Measurements from ENCODE around the gene HDAC11.
"Not testable (repeated sequence)": the region's sequence is repeated elsewhere in the genome, so short reads cannot be mapped to it uniquely, and the experiment has no call there.

The HDAC11 gene

DNA sequence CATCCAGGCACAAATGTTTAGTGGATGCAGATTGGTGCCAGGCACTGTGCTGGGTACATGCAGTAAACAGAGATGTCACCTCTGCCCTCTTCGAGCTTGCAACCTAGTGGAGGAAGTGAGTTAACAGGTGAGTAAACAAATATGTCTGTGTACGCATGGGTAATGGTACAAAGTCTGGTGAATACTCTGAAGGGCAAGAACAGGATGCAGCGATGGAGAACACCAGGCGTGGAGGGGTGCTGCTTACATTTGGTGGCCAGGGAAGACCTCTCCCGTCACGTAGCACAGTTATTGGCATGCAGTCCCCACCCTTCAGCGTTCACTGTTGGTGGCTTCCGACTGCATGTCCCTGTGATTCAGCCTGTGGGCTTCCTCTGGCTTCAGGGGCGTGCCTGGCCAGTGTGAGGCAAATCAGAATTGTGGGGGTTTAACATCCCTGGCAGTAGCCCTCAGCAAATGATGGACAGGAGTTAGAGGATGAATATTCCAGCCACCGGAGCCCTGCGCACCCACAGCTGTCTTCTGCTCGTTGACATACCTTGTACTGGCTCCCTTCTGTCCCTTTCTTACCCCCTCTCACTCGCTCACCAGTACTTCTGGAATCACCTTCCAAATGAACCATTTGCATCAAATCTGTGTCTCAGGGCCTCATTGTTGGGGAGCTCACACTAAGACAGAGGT lies 9.1 kb upstream of the HDAC11 start:
- DNase-seq = no peak

DNA sequence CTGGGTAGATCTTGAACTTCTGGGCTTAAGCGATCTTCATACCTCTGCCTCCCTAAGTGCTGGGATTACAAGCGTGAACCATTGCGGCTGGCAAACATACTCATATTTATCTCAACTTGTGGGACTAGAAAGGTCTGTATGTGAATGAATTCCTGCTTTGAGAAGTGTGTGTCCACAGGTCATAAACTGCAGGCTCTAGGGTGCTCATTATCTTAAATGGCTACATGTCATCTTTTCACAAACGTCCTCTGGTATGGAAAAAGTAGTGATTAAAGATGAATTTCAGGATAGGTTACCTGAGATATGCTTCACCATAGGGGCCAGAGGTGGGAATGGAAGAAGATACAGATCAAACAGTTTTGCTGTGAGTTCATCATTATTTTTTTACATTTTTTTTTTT lies 7.8 kb upstream of the HDAC11 start:
- DNase-seq = no peak

- DNase-seq = no peak
These were observed 7.1 kb upstream of the HDAC11 start for GRCh38 chr3:13473020-13473419.

DNA sequence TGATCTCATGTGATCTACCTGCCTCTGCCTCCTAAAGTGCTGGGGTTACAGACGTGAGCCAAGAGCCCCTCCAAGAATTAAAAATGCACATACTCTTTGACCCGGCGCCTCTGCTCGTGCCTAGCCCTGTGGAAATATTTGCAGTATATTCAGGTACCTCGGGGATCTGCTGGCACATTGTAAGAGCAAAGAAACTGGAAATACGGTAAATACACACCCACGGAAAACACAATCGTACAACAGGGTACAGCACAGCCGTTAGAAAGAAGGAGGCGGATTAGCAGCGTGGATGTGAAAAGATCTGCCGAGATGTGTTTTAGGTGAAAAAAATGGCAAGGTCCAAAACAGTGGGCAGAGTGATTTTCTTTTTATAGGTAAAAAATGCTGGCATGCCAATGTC lies 6.1 kb upstream of the HDAC11 start:
- no peak for DNase-seq

DNA sequence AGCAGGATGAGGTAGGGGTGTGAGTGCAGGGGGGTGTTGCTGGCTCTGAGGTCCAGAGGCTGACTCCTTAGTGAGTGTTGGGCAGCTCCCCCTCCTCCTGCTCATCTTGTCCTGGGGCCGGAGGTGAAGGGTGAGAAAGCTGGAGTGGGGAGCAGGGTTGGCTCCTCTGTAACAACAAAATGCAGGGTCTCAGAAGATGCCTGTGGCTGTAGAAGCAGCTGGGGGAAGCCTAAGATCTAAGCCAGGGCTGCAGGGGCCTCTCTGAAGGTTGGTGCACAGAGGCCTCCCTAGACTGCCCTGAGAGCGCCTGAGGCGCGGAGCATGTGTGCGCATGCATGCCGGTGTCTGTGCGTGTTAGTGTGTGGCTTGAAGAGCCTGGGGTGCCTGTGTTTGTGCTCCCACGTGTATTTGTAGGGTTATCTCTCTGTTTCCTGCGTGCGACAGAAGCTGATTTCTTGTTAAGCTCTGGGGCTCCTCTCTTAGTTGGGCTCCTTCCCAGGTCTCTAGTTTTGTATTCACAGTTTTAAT lies 5.3 kb upstream of the HDAC11 start:
- DNase-seq = no peak

GRCh38 chr3:13475871-13476590 lies 4.1 kb upstream of the HDAC11 start:
- no peak for DNase-seq

- no peak for DNase-seq
These were observed 2.2 kb upstream of the HDAC11 start for GRCh38 chr3:13477943-13478342.

GRCh38 chr3:13479332-13479581 lies 849 bp upstream of the HDAC11 start:
- DNase-seq = no peak

- peak; percentile 38 for DNase-seq
These were observed 523 bp downstream of the HDAC11 start for GRCh38 chr3:13480340-13481318.

- no peak for DNase-seq
These were observed 2.1 kb downstream of the HDAC11 start for GRCh38 chr3:13482106-13482690.

DNA sequence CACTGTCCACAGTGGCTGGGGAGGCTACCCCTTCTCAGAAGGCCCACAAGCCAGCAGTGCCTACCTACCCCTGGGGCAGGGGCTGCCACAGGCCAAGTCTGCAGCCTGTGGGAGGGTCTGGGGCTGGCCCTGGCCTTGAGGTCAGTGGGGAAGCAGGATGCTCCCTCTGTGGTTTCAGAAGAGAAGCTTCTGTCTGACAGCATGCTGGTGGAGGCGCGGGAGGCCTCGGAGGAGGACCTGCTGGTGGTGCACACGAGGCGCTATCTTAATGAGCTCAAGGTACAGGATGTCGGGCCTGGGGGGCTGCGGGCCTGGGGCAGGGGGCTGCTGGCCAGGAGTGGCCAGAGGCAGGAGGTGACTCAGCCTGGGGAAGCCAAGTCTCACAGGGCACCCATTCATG lies 3.2 kb downstream of the HDAC11 start:
- no peak for DNase-seq

DNA sequence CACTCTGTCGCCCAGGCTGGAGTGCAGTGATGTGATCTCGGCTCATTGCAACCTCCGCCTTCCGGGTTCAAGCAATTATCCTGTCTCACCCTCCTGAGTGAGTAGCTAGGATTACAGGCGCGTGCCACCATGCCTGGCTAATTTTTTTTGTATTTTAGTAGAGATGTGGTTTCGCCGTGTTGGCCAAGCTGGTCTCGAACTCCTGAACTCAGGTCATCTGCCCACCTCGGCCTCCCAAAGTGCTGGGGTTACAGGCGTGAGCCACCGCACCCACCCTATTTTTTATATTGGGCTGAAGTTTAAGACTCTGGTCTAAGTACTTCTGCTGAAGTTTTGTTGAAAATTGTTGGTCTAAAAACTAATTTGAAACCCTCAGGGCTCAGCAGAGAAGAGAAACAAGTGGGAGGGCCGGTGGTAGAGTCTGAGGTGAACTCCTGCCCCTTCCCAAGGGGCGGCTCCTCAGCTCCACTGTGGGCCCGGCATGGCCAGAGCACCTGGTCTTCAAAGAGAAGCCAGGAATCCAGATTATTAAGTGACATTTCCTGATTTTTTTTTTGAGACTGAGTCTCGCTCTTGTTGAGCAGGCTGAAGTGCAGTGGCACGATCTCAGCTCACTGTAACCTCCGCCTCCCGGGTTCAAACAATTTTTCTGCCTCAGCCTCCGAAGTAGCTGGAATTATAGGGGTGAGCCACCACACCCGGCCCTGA lies 4.0 kb downstream of the HDAC11 start:
- no peak for DNase-seq

DNA sequence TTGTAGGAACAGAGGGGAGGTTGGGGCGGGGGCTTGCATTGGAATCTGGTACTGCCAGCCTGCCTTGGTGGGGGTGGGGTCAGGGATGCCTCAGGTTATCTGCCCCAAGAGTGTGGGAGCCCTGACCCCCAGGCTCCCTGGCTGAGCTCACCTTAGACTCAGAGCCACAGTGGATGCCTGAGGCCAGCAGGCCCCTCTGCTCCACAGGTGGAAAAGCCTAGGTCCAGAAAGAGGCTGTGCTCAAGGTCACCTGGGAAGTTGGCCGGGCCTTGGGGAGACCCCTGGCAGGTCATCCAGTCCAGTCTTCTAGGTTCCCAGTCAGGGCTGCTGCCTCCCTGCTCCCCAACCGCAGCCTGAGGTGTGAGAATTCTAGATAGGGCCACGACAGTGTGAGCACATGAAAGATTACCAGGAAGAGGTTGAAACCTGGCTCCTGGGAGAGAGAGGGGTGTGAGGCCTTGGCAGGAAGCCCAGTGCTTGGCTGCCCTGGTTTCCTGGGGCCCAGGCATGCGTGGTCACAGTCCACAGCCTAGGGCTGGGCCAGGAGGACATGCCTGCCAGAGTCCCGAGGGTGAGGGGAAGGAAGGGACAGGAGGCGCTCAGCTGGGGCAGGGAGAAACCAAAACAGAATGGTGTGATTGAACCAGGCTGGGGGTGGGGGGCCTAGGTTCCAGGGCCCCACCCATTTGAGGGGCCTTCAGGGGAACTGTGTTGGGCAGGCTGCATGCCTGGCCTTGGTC lies 4.9 kb downstream of the HDAC11 start:
- DNase-seq = no peak

DNA sequence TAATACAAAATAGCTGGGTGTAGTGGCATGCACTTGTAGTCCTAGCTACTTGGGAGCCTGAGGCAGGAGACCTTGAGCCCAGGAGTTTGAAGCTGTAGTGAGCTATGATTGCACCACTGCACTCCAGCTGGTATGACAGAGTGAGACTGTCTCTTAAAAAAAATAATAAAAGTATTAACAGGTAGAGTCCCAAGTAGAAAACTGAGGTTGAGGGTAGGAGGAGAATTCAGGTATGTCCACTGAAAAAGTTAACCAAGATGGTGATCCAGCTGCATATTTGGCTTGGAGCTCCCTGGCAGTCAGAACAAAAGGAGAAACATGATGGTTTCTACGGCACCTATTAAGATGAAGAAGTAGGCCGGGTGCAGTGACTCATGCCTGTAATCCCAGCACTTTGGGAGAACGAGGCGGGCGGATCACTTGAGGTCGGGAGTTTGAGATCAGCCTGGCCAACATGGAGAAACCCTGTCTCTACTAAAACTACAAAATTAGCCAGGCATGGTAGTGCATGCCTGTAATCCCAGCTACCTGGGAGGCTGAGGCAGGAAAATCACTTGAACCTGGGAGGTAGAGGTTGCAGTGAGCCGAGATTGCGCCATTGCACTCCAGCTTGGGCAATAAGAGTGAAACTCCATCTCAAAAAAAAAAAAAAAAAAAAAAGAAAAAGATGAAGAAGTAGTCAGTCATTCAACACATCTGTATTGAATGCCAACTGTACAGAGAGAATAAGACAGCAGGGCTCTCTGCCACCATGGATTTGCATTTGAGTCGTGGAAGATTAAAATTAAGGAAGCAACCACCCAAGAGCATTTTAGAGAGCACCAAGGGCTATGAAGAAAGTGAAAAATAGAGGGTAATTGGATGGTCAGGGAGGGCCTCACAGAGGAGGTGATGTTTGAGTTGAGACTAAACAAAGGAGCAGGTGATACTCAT lies 5.8 kb downstream of the HDAC11 start:
- DNase-seq = not testable (repeated sequence)

DNA sequence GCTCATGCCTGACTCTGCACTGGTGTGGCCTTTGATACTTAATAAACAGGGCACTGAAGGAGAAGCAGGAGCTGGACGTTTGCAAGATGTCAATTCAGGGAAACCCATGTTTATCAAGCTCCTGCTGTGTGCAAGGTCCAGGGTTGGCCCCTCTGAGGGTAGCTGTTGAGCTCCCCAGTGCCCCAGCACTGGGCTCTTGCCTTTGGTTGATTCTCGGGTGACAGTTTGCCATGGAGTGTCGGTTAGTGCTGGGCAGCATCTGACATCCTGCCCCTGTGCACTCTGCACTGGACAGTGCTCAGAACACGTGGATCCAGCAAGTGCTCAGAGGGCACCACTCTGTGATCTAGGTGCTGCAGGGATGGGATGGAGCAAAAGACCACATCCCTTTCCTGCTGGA lies 7.3 kb downstream of the HDAC11 start:
- no peak for DNase-seq

DNA sequence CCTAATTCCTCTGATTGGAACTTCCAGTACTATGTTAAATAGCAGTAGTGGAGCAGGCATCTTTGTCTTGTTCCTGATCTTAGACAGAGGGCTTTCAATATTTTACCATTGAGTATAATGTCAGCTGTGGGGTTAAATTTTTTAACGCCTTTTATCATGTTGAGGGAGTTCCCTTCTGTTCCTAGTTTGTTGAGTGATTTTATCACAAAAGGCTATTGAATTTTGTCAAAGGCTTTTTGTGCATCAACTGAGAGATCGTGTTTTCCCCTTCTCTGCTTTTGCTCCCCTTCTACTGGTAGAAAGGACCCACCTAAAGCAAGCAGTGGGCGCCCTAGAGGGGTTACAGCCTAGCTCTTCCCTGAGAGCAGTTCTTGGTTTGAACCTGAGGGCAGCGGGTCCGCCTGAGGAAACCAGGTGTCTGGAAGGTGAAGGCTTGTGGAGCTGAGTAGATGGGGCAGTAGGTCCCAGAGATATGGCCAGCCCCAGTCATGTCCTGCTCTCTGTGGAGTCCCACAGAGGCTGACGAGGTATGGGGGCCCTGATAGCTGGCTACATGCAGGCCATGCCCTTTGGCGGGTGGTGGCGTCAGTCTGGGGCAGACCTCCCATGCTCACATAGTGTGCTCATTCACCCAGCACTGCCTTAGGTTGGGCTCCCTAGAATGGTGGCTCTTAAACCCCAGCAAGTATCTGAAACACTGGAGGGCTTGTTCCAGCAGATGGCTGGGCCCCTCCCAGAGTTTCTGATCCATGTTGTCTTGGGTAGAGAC lies 11.3 kb downstream of the HDAC11 start:
- DNase-seq = no peak

DNA sequence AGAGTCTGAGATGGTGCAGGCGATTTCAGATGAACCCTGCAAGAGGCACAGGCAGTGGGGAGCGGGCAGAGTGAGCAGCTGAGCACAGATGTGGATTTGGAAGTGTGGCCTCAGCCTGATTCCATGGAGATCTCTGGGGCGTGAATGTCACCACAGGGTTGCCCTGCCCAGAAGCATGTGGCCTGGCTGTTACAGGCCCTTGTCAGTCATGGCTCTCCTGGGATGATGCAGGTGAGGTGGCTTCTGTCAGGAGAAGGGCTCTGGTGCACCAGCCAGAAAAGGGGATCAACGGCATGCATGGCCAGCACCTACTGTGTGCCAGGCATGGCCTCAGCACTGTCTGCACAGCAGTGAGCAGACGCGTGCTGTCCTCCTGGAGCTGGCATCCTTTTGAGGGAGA lies 11.9 kb downstream of the HDAC11 start:
- DNase-seq = no peak

- no peak for DNase-seq
These were observed 13.1 kb downstream of the HDAC11 start for GRCh38 chr3:13492976-13493866.

Data from T-helper 9 cell (primary cell).